SK-N-SH (cell line): ENCODE results near the gene FKBP2.
A peak's percentile ranks its signal among the peaks of the same experiment; 100 is the strongest.

ENCODE experiments used
- EP300 ChIP-seq, 2 experiments: IDR thresholded peaks; 2 replicates each; pipeline versions ENCODE4 v1.4.0 to v1.6.1; 2012; ENCODE audit warnings: borderline replicate concordance in 1 of 2, low read depth in 1 of 2, low read length in 1 of 2
- GABPA ChIP-seq: IDR thresholded peaks from 2 replicates; pipeline ENCODE4 v1.4.0; 2012; ENCODE audit warnings: low read depth, mild to moderate bottlenecking
- GATA2 ChIP-seq: sonication (generic); formaldehyde crosslinking; IDR thresholded peaks from 2 replicates; pipeline ENCODE4 v1.5.0; 2020; ENCODE audit warnings: mild to moderate bottlenecking, missing genetic modification reagents
- MXI1 ChIP-seq: IDR thresholded peaks from 2 replicates; pipeline ENCODE4 v1.6.1; 2012; ENCODE audit warnings: mild to moderate bottlenecking, low read depth, low read length, improper control_type of control experiment
- POLR2AphosphoS5 ChIP-seq: IDR thresholded peaks from 2 replicates; pipeline ENCODE4 v1.6.1; 2012; ENCODE audit warnings: low read depth, low read length
- YY1 ChIP-seq: IDR thresholded peaks from 2 replicates; pipeline ENCODE4 v1.4.0; 2012; ENCODE audit warnings: low read depth, mild to moderate bottlenecking
- TF ChIP-seq, protein P1 (sequence below): fragments of 200-600 bp; sonication (generic); IDR thresholded peaks from 2 replicates; pipeline ENCODE4 v1.6.1; 2017; ENCODE audit warnings: antibody characterized with exemption, mild to moderate bottlenecking, moderate library complexity
- TF ChIP-seq, protein P2 (sequence below): IDR thresholded peaks from 2 replicates; pipeline ENCODE4 v1.6.1; 2012; ENCODE audit warnings: mild to moderate bottlenecking, low read depth, low read length, moderate library complexity
- TF ChIP-seq, protein P3 (sequence below): fragments of 150-350 bp; IDR thresholded peaks from 2 replicates; pipeline ENCODE4 v1.6.1; 2017; ENCODE audit warnings: antibody characterized with exemption, low read length, low read depth, borderline replicate concordance

DNA sequence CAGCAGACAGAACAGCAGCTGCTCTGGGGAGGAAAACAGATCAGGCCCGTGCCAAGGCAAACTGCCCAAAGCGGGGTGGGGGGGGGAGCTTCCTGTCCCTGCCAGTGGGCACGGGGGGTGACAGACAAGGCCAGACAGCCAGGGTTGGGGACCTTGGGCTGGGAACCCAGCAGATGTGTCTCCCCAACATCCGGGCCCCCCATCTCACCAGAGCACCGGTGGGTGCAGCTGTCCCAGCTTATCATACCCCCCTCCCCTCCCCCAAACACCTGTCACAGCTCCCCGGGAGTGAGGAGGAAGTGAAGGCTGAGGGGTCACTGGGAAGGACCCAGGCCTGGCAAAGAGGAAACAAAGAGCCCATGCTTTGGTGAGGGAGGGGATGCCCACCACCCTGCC, 4.5 kb downstream of the FKBP2 start:
- TF ChIP-seq GABPA (peak; percentile 28; the same call in 1 of the 2 replicates), YY1 (no peak), POLR2AphosphoS5 (no peak; the same call in 1 of the 2 replicates), MXI1 (no peak; the same call in 1 of the 2 replicates), GATA2 (CRISPR knock-in tag) (no peak), EP300 (IDR thresholded peaks at IDR 0.05; ENCODE audit: borderline replicate concordance in 1 of 2, low read depth in 1 of 2, low read length in 1 of 2) (peak in 1 of 2 experiments; percentile 32; a peak in 1 of 4 replicates)
- TF ChIP-seq, protein P1, sequence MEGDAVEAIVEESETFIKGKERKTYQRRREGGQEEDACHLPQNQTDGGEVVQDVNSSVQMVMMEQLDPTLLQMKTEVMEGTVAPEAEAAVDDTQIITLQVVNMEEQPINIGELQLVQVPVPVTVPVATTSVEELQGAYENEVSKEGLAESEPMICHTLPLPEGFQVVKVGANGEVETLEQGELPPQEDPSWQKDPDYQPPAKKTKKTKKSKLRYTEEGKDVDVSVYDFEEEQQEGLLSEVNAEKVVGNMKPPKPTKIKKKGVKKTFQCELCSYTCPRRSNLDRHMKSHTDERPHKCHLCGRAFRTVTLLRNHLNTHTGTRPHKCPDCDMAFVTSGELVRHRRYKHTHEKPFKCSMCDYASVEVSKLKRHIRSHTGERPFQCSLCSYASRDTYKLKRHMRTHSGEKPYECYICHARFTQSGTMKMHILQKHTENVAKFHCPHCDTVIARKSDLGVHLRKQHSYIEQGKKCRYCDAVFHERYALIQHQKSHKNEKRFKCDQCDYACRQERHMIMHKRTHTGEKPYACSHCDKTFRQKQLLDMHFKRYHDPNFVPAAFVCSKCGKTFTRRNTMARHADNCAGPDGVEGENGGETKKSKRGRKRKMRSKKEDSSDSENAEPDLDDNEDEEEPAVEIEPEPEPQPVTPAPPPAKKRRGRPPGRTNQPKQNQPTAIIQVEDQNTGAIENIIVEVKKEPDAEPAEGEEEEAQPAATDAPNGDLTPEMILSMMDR: no peak
- TF ChIP-seq, protein P2, sequence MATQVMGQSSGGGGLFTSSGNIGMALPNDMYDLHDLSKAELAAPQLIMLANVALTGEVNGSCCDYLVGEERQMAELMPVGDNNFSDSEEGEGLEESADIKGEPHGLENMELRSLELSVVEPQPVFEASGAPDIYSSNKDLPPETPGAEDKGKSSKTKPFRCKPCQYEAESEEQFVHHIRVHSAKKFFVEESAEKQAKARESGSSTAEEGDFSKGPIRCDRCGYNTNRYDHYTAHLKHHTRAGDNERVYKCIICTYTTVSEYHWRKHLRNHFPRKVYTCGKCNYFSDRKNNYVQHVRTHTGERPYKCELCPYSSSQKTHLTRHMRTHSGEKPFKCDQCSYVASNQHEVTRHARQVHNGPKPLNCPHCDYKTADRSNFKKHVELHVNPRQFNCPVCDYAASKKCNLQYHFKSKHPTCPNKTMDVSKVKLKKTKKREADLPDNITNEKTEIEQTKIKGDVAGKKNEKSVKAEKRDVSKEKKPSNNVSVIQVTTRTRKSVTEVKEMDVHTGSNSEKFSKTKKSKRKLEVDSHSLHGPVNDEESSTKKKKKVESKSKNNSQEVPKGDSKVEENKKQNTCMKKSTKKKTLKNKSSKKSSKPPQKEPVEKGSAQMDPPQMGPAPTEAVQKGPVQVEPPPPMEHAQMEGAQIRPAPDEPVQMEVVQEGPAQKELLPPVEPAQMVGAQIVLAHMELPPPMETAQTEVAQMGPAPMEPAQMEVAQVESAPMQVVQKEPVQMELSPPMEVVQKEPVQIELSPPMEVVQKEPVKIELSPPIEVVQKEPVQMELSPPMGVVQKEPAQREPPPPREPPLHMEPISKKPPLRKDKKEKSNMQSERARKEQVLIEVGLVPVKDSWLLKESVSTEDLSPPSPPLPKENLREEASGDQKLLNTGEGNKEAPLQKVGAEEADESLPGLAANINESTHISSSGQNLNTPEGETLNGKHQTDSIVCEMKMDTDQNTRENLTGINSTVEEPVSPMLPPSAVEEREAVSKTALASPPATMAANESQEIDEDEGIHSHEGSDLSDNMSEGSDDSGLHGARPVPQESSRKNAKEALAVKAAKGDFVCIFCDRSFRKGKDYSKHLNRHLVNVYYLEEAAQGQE: no peak
- TF ChIP-seq, protein P3, sequence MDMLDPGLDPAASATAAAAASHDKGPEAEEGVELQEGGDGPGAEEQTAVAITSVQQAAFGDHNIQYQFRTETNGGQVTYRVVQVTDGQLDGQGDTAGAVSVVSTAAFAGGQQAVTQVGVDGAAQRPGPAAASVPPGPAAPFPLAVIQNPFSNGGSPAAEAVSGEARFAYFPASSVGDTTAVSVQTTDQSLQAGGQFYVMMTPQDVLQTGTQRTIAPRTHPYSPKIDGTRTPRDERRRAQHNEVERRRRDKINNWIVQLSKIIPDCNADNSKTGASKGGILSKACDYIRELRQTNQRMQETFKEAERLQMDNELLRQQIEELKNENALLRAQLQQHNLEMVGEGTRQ: no peak
